ENCODE results near the gene CCK.

The CCK gene

GRCh38 chr3:42301446-42302175 lies 35.6 kb upstream of the CCK start:
- Histone ChIP-seq H3K36me3 (no peaks in the 10 kb centered on the region), H3K9me3 (no peaks in the 10 kb centered on the region), H3K27me3 (peaks cover 0 to 3% of the 10 kb centered on the region in 2 donors), H3K4me3 (no peak overlapping the region), H3K27ac (no peak overlapping the region), H3K4me1 (no peaks in the 10 kb centered on the region)
- intact Hi-C loops (cut with DNase I; ENCODE audit: low total_unique reads): no loop called here
- no peak for TF ChIP-seq CTCF (IDR thresholded peaks at IDR 0.05)
- DNase-seq: no peak

GRCh38 chr3:42300778-42301177 lies 34.8 kb upstream of the CCK start:
- no peak overlapping the region for H3K4me3 ChIP-seq
- peaks cover 0 to 3% of the 10 kb centered on the region in 2 donors for H3K27me3 ChIP-seq
- H3K9me3 ChIP-seq: no peaks in the 10 kb centered on the region
- no peaks in the 10 kb centered on the region for H3K4me1 ChIP-seq
- no peak for DNase-seq
- no peaks in the 10 kb centered on the region for H3K36me3 ChIP-seq
- TF ChIP-seq CTCF (IDR thresholded peaks at IDR 0.05): no peak
- intact Hi-C loops (cut with DNase I; ENCODE audit: low total_unique reads): no loop called here
- no peak overlapping the region for H3K27ac ChIP-seq

- peaks cover 0 to 3% of the 10 kb centered on the region in 2 donors for H3K27me3 ChIP-seq
- no peak overlapping the region for H3K4me3 ChIP-seq
- no peaks in the 10 kb centered on the region for H3K9me3 ChIP-seq
- H3K4me1 ChIP-seq: no peaks in the 10 kb centered on the region
- H3K27ac ChIP-seq: no peak overlapping the region
- no peak for DNase-seq
- H3K36me3 ChIP-seq: no peaks in the 10 kb centered on the region
- intact Hi-C loops (cut with DNase I; ENCODE audit: low total_unique reads): no loop called here
- TF ChIP-seq CTCF (IDR thresholded peaks at IDR 0.05): no peak
Observed at GRCh38 chr3:42300013-42300412, 34.0 kb upstream of the CCK start.

GRCh38 chr3:42298259-42298658 lies 32.3 kb upstream of the CCK start:
- intact Hi-C loops (cut with DNase I; ENCODE audit: low total_unique reads): no loop called here
- no peak overlapping the region for H3K4me3 ChIP-seq
- no peaks in the 10 kb centered on the region for H3K9me3 ChIP-seq
- H3K27ac ChIP-seq: no peak overlapping the region
- peaks cover 0 to 10% of the 10 kb centered on the region in 2 donors for H3K27me3 ChIP-seq
- DNase-seq: no peak
- TF ChIP-seq CTCF (IDR thresholded peaks at IDR 0.05): no peak
- H3K4me1 ChIP-seq: no peaks in the 10 kb centered on the region
- H3K36me3 ChIP-seq: no peaks in the 10 kb centered on the region

GRCh38 chr3:42292009-42292408 lies 26.0 kb upstream of the CCK start:
- Histone ChIP-seq H3K27me3 (peaks cover 0 to 11% of the 10 kb centered on the region in 2 donors), H3K4me1 (no peaks in the 10 kb centered on the region), H3K4me3 (no peak overlapping the region), H3K9me3 (no peaks in the 10 kb centered on the region), H3K27ac (no peak overlapping the region), H3K36me3 (no peaks in the 10 kb centered on the region)
- DNase-seq: no peak
- intact Hi-C loops (cut with DNase I; ENCODE audit: low total_unique reads): no loop called here
- TF ChIP-seq CTCF (IDR thresholded peaks at IDR 0.05): no peak

All from tibial artery (tissue), 4 donors.